ENCODE results near the gene MBNL1.

Gene MBNL1

GRCh38 chr3:152276681-152277080 is 8.0 kb downstream of the MBNL1 start:
- DNase-seq (ENCODE audit: low read depth): no peak

GRCh38 chr3:152277198-152277597 is 8.5 kb downstream of the MBNL1 start:
- no peak for DNase-seq (ENCODE audit: low read depth)

- no peak for DNase-seq (ENCODE audit: low read depth)
These were observed 10.2 kb downstream of the MBNL1 start for GRCh38 chr3:152278756-152279427.

GRCh38 chr3:152279479-152279878 is 10.8 kb downstream of the MBNL1 start:
- no peak for DNase-seq (ENCODE audit: low read depth)

- DNase-seq (ENCODE audit: low read depth): no peak
These were observed 11.8 kb downstream of the MBNL1 start for GRCh38 chr3:152280539-152280938.

GRCh38 chr3:152281133-152281713 is 12.5 kb downstream of the MBNL1 start:
- DNase-seq (ENCODE audit: low read depth): no peak

- DNase-seq (ENCODE audit: low read depth): no peak
These were observed 14.1 kb downstream of the MBNL1 start for GRCh38 chr3:152282813-152283212.

- DNase-seq (ENCODE audit: low read depth): no peak
These were observed 15.0 kb downstream of the MBNL1 start for GRCh38 chr3:152283492-152284381.

GRCh38 chr3:152284906-152285305 is 16.2 kb downstream of the MBNL1 start:
- no peak for DNase-seq (ENCODE audit: low read depth)

- no peak for DNase-seq (ENCODE audit: low read depth)
These were observed 16.8 kb downstream of the MBNL1 start for GRCh38 chr3:152285509-152285908.

- no peak for DNase-seq (ENCODE audit: low read depth)
These were observed 19.3 kb downstream of the MBNL1 start for GRCh38 chr3:152287898-152288576.

GRCh38 chr3:152288681-152289080 is 20.0 kb downstream of the MBNL1 start:
- DNase-seq (ENCODE audit: low read depth): no peak

GRCh38 chr3:152289708-152290107 is 21.0 kb downstream of the MBNL1 start:
- no peak for DNase-seq (ENCODE audit: low read depth)

- no peak for DNase-seq (ENCODE audit: low read depth)
These were observed 21.6 kb downstream of the MBNL1 start for GRCh38 chr3:152290374-152290773.

- no peak for DNase-seq (ENCODE audit: low read depth)
These were observed 22.5 kb downstream of the MBNL1 start for GRCh38 chr3:152291238-152291637.

GRCh38 chr3:152291649-152292066 is 22.9 kb downstream of the MBNL1 start:
- DNase-seq (ENCODE audit: low read depth): no peak

GRCh38 chr3:152292366-152292765 is 23.6 kb downstream of the MBNL1 start:
- DNase-seq (ENCODE audit: low read depth): no peak

GRCh38 chr3:152293347-152294006 is 24.7 kb downstream of the MBNL1 start:
- DNase-seq (ENCODE audit: low read depth): no peak

- DNase-seq (ENCODE audit: low read depth): no peak
These were observed 26.6 kb downstream of the MBNL1 start for GRCh38 chr3:152295344-152295743.

GRCh38 chr3:152295806-152296205 is 27.1 kb downstream of the MBNL1 start:
- no peak for DNase-seq (ENCODE audit: low read depth)

- no peak for DNase-seq (ENCODE audit: low read depth)
These were observed 27.7 kb downstream of the MBNL1 start for GRCh38 chr3:152296382-152296781.

- no peak for DNase-seq (ENCODE audit: low read depth)
These were observed 28.2 kb downstream of the MBNL1 start for GRCh38 chr3:152296971-152297370.

All from activated gamma-delta T cell treated with anti-CD3 and anti-CD28 coated beads, Interleukin-2, amount 50 U/mL, for 16 hours (primary cell).